SU-DHL-6 (cell line): ENCODE measurements around the gene RRAD.
A peak's percentile ranks its signal among the peaks of the same experiment; 100 is the strongest.
"Not testable (repeated sequence)": the region's sequence is repeated elsewhere in the genome, so short reads cannot be mapped to it uniquely, and the experiment has no call there.

Source experiments
- H2AFZ ChIP-seq: fragments of 200-600 bp; sonication (generic); 2 replicates; pipeline ENCODE4 v1.6.1; 2014; ENCODE audit warnings: low read depth, mild to moderate bottlenecking, moderate library complexity, mixed read lengths, antibody characterized with exemption, low read length; ENCODE audit not compliant: severe bottlenecking
- H3F3A ChIP-seq: fragments of 200-600 bp; shearing (Covaris generic); 2 replicates; pipeline ENCODE4 v1.6.0; 2016; ENCODE audit warnings: antibody characterized with exemption, mild to moderate bottlenecking; ENCODE audit not compliant: insufficient read depth
- H3K27ac ChIP-seq: fragments of 200-600 bp; sonication (generic); 2 replicates; pipeline ENCODE4 v1.5.1; 2016; ENCODE audit warnings: low read depth, mild to moderate bottlenecking, low read length, moderate library complexity, mixed read lengths
- H3K27me3 ChIP-seq: fragments of 200-600 bp; sonication (generic), shearing (Covaris generic); 2 replicates; pipeline ENCODE4 v1.6.0; 2014; ENCODE audit warnings: mild to moderate bottlenecking, low read length
- H3K36me3 ChIP-seq: fragments of 200-600 bp; sonication (generic); 2 replicates; pipeline ENCODE4 v1.6.1; 2014; ENCODE audit warnings: mild to moderate bottlenecking, low read length, mixed read lengths
- H3K4me2 ChIP-seq: fragments of 300-600, 200-600 bp; shearing (Covaris generic), sonication (generic); 2 replicates; pipeline ENCODE4 v1.6.0; 2014; ENCODE audit warnings: low read length, low read depth, mild to moderate bottlenecking; ENCODE audit not compliant: poor library complexity, severe bottlenecking
- H3K4me3 ChIP-seq: fragments of 200-600 bp; sonication (generic); 2 replicates; pipeline ENCODE4 v1.5.1; 2014; ENCODE audit warnings: antibody characterized with exemption, low read length, mild to moderate bottlenecking, mixed read lengths; ENCODE audit not compliant: insufficient read depth, poor library complexity, severe bottlenecking
- H3K79me2 ChIP-seq: fragments of 200-600 bp; sonication (generic); 2 replicates; pipeline ENCODE4 v1.6.1; 2014; ENCODE audit warnings: mild to moderate bottlenecking, low read length, moderate library complexity; ENCODE audit not compliant: insufficient read depth
- H3K9ac ChIP-seq: fragments of 200-600 bp; sonication (generic); 2 replicates; pipeline ENCODE4 v1.7.0; 2014; ENCODE audit warnings: mild to moderate bottlenecking, low read length
- H3K9me2 ChIP-seq: fragments of 200-600 bp; sonication (generic); replicated peaks from 2 replicates; pipeline ENCODE4 v1.6.1; 2014; ENCODE audit warnings: low read length; ENCODE audit not compliant: insufficient read depth
- H3K9me3 ChIP-seq: fragments of 200-600 bp; sonication (generic); 2 replicates; pipeline ENCODE4 v1.6.1; 2014; ENCODE audit warnings: low read length, mixed read lengths; ENCODE audit not compliant: insufficient read depth
- H4K20me1 ChIP-seq: fragments of 200-600 bp; sonication (generic); 2 replicates; pipeline ENCODE4 v1.6.1; 2014; ENCODE audit warnings: low read depth, mild to moderate bottlenecking, antibody characterized with exemption, low read length, moderate library complexity, mixed read lengths
- EZH2phosphoT487 ChIP-seq: fragments of 200-600 bp; sonication (generic), shearing (Covaris generic); conservative IDR thresholded peaks from 2 replicates; pipeline ENCODE4 v1.6.1; 2018; ENCODE audit warnings: mild to moderate bottlenecking, antibody characterized with exemption, low read length, moderate library complexity, mixed read lengths
- TF ChIP-seq, protein P1 (sequence below): fragments of 200-600 bp; sonication (generic); IDR thresholded peaks from one replicate; pipeline ENCODE4 v1.5.1; 2017; ENCODE audit warnings: antibody characterized with exemption, mild to moderate bottlenecking, low read length, moderate library complexity; ENCODE audit not compliant: insufficient read depth, poor library complexity, severe bottlenecking

Gene RRAD, protein sequence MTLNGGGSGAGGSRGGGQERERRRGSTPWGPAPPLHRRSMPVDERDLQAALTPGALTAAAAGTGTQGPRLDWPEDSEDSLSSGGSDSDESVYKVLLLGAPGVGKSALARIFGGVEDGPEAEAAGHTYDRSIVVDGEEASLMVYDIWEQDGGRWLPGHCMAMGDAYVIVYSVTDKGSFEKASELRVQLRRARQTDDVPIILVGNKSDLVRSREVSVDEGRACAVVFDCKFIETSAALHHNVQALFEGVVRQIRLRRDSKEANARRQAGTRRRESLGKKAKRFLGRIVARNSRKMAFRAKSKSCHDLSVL

DNA sequence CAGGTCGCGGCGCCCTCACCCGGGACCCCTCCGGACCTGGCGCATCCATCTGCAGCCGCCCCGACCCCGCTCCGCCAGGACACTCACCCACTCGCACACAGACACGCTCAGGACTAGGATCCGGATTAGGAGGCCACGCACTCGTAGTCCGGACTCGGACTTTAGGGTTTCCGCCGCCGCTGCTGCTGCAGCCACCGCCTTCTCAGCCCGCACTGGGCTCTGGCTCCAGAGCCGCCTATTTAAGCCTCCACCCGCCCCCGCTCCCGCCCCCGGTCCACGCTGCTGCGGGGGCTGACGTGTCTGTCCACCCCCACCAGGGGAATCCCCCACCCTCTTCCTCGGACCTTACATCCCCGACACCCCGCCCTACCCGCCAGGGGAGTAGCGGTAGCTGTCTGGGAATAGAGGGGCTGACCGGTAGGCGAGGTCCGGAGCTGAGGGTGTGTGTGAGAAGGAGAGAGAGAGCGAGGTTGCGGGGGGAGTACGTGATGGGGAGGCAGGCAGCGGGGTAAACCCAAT, at the start of gene RRAD:
TSS of gene RRAD (minus strand) at position 214 of the 519 bp plus-strand sequence. CDS start 356 bp downstream, outside the sequence.
- TF ChIP-seq, protein P1, sequence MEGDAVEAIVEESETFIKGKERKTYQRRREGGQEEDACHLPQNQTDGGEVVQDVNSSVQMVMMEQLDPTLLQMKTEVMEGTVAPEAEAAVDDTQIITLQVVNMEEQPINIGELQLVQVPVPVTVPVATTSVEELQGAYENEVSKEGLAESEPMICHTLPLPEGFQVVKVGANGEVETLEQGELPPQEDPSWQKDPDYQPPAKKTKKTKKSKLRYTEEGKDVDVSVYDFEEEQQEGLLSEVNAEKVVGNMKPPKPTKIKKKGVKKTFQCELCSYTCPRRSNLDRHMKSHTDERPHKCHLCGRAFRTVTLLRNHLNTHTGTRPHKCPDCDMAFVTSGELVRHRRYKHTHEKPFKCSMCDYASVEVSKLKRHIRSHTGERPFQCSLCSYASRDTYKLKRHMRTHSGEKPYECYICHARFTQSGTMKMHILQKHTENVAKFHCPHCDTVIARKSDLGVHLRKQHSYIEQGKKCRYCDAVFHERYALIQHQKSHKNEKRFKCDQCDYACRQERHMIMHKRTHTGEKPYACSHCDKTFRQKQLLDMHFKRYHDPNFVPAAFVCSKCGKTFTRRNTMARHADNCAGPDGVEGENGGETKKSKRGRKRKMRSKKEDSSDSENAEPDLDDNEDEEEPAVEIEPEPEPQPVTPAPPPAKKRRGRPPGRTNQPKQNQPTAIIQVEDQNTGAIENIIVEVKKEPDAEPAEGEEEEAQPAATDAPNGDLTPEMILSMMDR = no peak
- peak; percentile 13; the same call in 1 of the 2 replicates for TF ChIP-seq EZH2phosphoT487
- H3F3A ChIP-seq = no peaks in the 10 kb centered on the region
- H3K4me2 ChIP-seq = peak within 1 kb of the TSS; percentile 56
- no peaks in the 10 kb centered on the region for H3K9me3 ChIP-seq
- H3K27ac ChIP-seq = no peak within 1 kb of the TSS
- H3K36me3 ChIP-seq = no peaks in the 10 kb centered on the region
- H3K27me3 ChIP-seq = no peaks in the 10 kb centered on the region
- no peak within 1 kb of the TSS for H2AFZ ChIP-seq
- peak within 1 kb of the TSS; percentile 34 for H3K4me3 ChIP-seq
- peak within 1 kb of the TSS; percentile 27 for H3K9ac ChIP-seq
- H4K20me1 ChIP-seq = no peaks in the 10 kb centered on the region
- no peaks in the 10 kb centered on the region for H3K9me2 ChIP-seq
- no peaks in the 10 kb centered on the region for H3K79me2 ChIP-seq

DNA sequence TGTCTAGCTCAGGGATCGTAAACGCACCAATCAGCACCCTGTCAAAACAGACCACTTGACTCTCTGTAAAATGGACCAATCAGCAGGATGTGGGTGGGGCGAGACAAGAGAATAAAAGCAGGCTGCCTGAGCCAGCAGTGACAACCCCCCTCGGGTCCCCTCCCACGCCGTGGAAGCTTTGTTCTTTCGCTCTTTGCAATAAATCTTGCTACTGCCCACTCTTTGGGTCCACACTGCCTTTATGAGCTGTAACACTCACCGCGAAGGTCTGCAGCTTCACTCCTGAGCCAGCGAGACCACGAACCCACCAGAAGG, 49.6 kb upstream of the RRAD start:
- H3K9me3 ChIP-seq, H3K9ac ChIP-seq, H3K36me3 ChIP-seq, H3K9me2 ChIP-seq, H3K27ac ChIP-seq, H3K4me3 ChIP-seq, H3K4me2 ChIP-seq, H3K27me3 ChIP-seq, H3K79me2 ChIP-seq, H3F3A ChIP-seq, H4K20me1 ChIP-seq, H2AFZ ChIP-seq: not testable (repeated sequence)

DNA sequence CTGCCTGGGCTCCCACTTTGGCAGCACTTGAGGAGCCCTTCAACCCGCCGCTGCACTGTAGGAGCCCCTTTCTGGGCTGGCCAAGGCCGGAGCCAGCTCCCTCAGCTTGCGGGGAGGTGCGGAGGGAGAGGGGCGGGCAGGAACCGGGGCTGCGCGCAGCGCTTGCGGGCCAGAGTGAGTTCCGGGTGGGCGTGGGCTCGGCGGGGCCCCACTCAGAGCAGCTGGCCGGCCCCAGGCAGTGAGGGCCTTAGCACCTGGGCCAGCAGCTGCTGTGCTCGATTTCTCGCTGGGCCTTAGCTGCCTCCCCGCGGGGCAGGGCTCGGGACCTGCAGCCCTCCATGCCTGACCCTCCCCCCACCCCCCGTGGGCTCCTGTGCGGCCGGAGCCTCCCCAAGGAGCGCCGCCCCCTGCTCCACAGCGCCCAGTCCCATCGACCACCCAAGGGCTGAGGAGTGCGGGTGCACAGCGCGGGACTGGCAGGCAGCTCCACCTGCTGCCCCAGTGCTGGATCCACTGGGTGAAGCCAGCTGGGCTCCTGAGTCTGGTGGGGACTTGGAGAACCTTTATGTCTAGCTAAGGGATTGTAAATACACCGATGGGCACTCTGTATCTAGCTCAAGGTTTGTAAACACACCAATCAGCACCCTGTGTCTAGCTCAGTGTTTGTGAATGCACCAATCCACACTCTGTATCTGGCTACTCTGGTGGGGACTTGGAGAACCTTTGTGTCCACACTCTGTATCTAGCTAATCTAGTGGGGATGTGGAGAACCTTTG, 49.0 kb upstream of the RRAD start:
- not testable (repeated sequence) for H3K9me2 ChIP-seq, H2AFZ ChIP-seq, H3K4me2 ChIP-seq

DNA sequence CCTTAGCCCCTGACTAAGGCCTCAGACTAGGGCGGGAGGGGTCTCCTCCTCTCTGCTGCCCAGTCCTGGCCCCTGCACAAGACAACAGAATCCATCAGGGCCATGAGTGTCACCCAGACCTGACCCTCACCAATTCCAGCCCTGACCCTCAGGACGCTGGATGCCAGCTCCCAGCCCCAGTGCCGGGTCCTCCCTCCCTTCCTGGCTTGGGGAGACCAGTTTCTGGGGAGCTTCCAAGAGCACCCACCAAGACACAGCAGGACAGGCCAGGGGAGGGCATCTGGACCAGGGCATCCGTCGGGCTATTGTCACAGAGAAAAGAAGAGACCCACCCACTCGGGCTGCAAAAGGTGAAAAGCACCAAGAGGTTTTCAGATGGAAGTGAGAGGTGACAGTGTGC, 48.4 kb upstream of the RRAD start:
- H3K36me3 ChIP-seq = no peaks in the 10 kb centered on the region
- no peaks in the 10 kb centered on the region for H3K9me3 ChIP-seq
- H4K20me1 ChIP-seq = no peaks in the 10 kb centered on the region
- H3K79me2 ChIP-seq = no peaks in the 10 kb centered on the region
- H3K9me2 ChIP-seq = no peaks in the 10 kb centered on the region
- no peak overlapping the region for H3K9ac ChIP-seq
- H3K4me3 ChIP-seq = no peak overlapping the region
- H3K27me3 ChIP-seq = no peaks in the 10 kb centered on the region
- no peaks in the 10 kb centered on the region for H3F3A ChIP-seq
- no peak overlapping the region for H3K27ac ChIP-seq
- H3K4me2 ChIP-seq = no peak overlapping the region
- H2AFZ ChIP-seq = no peak overlapping the region
- TF ChIP-seq, protein P1 = no peak
- no peak for TF ChIP-seq EZH2phosphoT487

More for the DNA sequence above, 49.0 kb upstream of the RRAD start:
- H3K9me3 ChIP-seq, H3K36me3 ChIP-seq, H3K27ac ChIP-seq, H3K79me2 ChIP-seq, H3F3A ChIP-seq, H4K20me1 ChIP-seq, H3K27me3 ChIP-seq, H3K4me3 ChIP-seq, H3K9ac ChIP-seq: not testable (repeated sequence)
